Heart right ventricle (tissue), 16 donors: ENCODE measurements around the gene PLB1. TPM values are rescaled to one million over a fixed set of nuclear protein-coding genes. Genes with fewer than 3 reads are reported as not detected.
A peak's percentile ranks its signal among the peaks of the same experiment; 100 is the strongest.

Experiments used
- ATAC-seq, 8 donors: fragments of 200-7000 bp; cut with Tn5 transposase; one replicate each; pipeline ENCODE4 v1.9.1; 2020; ENCODE audit warnings: mild to moderate bottlenecking in 8 of 8, moderate library complexity in 8 of 8, moderate number of reproducible peaks in 1 of 8
- DNase-seq, 2 donors: peaks; one replicate each; pipeline ENCODE4 v3.0.0-alpha.2; 2020
- H3K27ac ChIP-seq, 10 donors: fragments of 200-600 bp; sonication (generic) in 2 of 10; one replicate each; pipeline versions ENCODE4 v1.5.0 to v1.8.0; 2020 to 2022; ENCODE audit warnings: mild to moderate bottlenecking in 3 of 10
- H3K27me3 ChIP-seq, 7 donors: fragments of 200-600 bp; one replicate each; pipeline ENCODE4 v1.8.0; 2021 to 2022; ENCODE audit warnings: mild to moderate bottlenecking in 2 of 7
- H3K36me3 ChIP-seq, 9 donors: fragments of 200-600 bp; sonication (generic) in 1 of 9; one replicate each; pipeline versions ENCODE4 v1.5.0 to v1.8.0; 2020 to 2022; ENCODE audit warnings: mild to moderate bottlenecking in 2 of 9
- H3K4me1 ChIP-seq, 9 donors: fragments of 200-600 bp; sonication (generic) in 1 of 9; one replicate each; pipeline versions ENCODE4 v1.5.0 to v1.8.0; 2020 to 2022; ENCODE audit warnings: mild to moderate bottlenecking in 4 of 9
- H3K4me3 ChIP-seq, 10 donors: fragments of 200-600 bp; sonication (generic) in 2 of 10; one replicate each; pipeline versions ENCODE4 v1.5.0 to v1.8.0; 2020 to 2022; ENCODE audit warnings: mild to moderate bottlenecking in 7 of 10, moderate library complexity in 2 of 10
- H3K9me3 ChIP-seq, 11 donors: fragments of 200-600 bp in 10 of 11; sonication (generic) in 2 of 11; one replicate each; pipeline versions ENCODE4 v1.5.0 to v1.8.0; 2013 to 2022; ENCODE audit warnings: mild to moderate bottlenecking in 2 of 11, control low read depth in 1 of 11, moderate library complexity in 1 of 11
- WGBS, 2 donors: extraction: QIAGEN DNeasy Blood & Tissue Kit; methylation state at CpG; one replicate each; pipeline ENCODE4 v1.1.7; 2013; ENCODE audit warnings: inconsistent platforms in 1 of 2; 5-methylcytosine and 5-hydroxymethylcytosine counted together
- intact Hi-C, 10 donors: fragments of 100-400 bp; cut with DNase I; formaldehyde crosslinking; loops; one replicate each; pipeline versions ENCODE4 v1.11.1 to v1.14.2; 2022
- polyA plus RNA-seq, 2 donors: library from polyadenylated mRNA; stranded (reverse); fragments of 200-250 nt; gene quantifications; one replicate each; pipeline ENCODE4 v1.2.3, GENCODE V29; 2013
- total RNA-seq, 10 donors: library from RNA; stranded (reverse); fragmentation: NEBNext Ultra II Directional in 3 of 10; extraction: Animal tissue kit (Norgen Biotek cat#: 25700) in 3 of 10; gene quantifications; one replicate each; pipeline versions ENCODE4 v1.2.1 to v1.2.4, GENCODE V29; 2021 to 2023
- TF ChIP-seq, protein P1 (sequence below), 9 donors: fragments of 200-600 bp; sonication (generic) in 2 of 9; IDR thresholded peaks; one replicate each; pipeline versions ENCODE4 v1.5.0 to v1.8.0; 2021 to 2022; ENCODE audit warnings: antibody characterized with exemption in 9 of 9, mild to moderate bottlenecking in 5 of 9, moderate library complexity in 1 of 9
- donor health status: Arrhythmogenic right ventricular cardiomyopathy.
- donor health status: ischemic (EF 13 %, LVEDD 7.1; RV severe dilation, severe dysfunction).
- donor health status: healthy with polysubstance abuse.
- donor health status: DM: no; HTN: yes; CAD: no.
- donor health status: DM: no; HTN: no; CAD: no.
- donor health status: ischemic (EF 25% LVEDD 6.9; RV normal size, moderate dysfunction).
- donor health status: ischemic (EF 25% LVEDD 5.7; RV mildly dilated, moderate dysfunction).
- donor health status: healthy.
- donor health status: DM: yes; HTN: yes; CAD: no.
- donor health status: Ischemic cardiomyopathy.
- donor health status: ischemic (EF 35%, LVEDD 5.7; RV mildly dilated, moderate dysfunction).
- donor health status: nonischemic (EF 11% LVEDD 7.7; RV severe dilation, severe dysfunction).
- donor health status: DM: yes; HTN: yes; CAD: no.
- donor health status: PGD.
- donor health status: ischemic (EF 29% LVEDD 5.4; RV normal size, mild dysfunction).
- donor health status: nonischemic (EF 23%, LVEDD 6.1; RV moderate dilation, normal function).

The PLB1 gene
- total and polyA plus RNA-seq, 12 donors, result 0.34 to 6.1 (median 1.4) TPM

DNA sequence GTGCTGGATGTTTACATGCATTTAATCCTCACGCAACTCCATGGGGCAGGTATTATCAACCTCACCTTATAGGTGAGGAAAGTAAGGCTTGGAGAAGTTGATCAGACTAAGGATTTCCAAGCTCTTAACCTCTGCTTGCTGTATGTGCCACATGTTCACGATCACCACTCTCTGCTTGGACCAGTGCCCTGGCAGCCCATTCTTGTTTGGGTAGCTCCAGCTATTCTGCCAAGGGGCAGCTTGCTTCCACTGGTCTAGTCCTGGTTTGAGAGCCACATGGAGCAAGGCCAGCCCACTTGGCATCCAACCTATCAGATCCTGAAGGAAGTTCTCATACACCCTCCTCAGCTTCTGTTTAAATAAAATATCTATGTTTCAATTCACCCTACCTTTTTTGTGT lies 14.3 kb downstream of the PLB1 start:
- TF ChIP-seq, protein P1, sequence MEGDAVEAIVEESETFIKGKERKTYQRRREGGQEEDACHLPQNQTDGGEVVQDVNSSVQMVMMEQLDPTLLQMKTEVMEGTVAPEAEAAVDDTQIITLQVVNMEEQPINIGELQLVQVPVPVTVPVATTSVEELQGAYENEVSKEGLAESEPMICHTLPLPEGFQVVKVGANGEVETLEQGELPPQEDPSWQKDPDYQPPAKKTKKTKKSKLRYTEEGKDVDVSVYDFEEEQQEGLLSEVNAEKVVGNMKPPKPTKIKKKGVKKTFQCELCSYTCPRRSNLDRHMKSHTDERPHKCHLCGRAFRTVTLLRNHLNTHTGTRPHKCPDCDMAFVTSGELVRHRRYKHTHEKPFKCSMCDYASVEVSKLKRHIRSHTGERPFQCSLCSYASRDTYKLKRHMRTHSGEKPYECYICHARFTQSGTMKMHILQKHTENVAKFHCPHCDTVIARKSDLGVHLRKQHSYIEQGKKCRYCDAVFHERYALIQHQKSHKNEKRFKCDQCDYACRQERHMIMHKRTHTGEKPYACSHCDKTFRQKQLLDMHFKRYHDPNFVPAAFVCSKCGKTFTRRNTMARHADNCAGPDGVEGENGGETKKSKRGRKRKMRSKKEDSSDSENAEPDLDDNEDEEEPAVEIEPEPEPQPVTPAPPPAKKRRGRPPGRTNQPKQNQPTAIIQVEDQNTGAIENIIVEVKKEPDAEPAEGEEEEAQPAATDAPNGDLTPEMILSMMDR (IDR thresholded peaks at IDR 0.05), result no peak
- DNase-seq, result peak; percentile 46 to 69
- no peaks in the 10 kb centered on the region for H3K36me3 ChIP-seq
- H3K9me3 ChIP-seq, result peaks cover 0 to 18% (median 0%) of the 10 kb centered on the region in 11 donors
- H3K27ac ChIP-seq, result no peak overlapping the region
- 33 to 51% methylated on average over 2 of the region's 2 CpGs for WGBS, 2 donors
- intact Hi-C loops, result no loop called here
- H3K4me1 ChIP-seq, result peaks cover 0 to 8% (median 0%) of the 10 kb centered on the region in 9 donors
- peak in 6 of 8 donors; percentile 40 to 74 (median 56) for ATAC-seq
- peaks cover 0 to under 1% (median 0%) of the 10 kb centered on the region in 7 donors for H3K27me3 ChIP-seq
- no peak overlapping the region for H3K4me3 ChIP-seq

DNA sequence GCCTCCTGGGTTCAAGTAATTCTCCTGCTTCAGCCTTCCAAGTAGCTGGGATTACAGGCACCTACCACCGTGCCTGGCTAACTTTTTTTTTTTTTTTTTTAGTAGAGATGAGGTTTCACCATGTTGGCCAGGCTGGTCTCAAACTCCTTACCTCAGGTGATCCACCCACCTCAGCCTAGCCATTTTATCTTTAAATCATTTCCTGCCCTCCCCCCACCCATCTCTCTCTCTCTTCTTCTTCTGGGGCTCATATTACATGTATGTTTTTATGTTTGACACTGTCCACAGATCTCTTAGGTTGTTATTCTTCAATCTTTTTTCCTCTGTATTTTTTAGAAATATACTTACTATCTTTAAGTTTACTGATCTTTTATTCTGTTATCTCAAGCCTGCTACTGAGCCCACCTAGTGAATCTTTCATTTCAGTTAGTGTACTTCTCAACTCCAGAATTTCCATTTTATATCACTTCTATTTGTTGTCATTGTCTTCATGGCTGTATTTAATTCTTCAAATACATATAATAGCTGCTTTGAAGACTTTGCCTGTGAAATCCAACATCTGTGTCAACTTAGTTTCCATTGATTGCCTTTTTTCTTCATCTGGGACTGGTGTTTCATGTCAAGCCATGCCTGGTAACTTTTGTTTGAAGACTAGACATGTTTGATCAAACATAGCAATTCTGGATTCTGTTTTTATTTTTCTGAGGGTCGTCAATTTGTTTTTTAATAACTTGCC lies 16.2 kb downstream of the PLB1 start:
- Histone ChIP-seq H3K36me3 (no peaks in the 10 kb centered on the region), H3K4me3 (no peak overlapping the region), H3K9me3 (peaks cover 0 to 18% (median 0%) of the 10 kb centered on the region in 11 donors), H3K27ac (no peak overlapping the region), H3K4me1 (peaks cover 0 to 8% (median 0%) of the 10 kb centered on the region in 9 donors), H3K27me3 (peaks cover 0 to 7% (median 0%) of the 10 kb centered on the region in 7 donors)
- 71 to 94% methylated on average over 2 of the region's 2 CpGs for WGBS, 2 donors
- TF ChIP-seq, protein P1 (IDR thresholded peaks at IDR 0.05), result no peak
- ATAC-seq, result no peak
- intact Hi-C loops, result no loop called here
- DNase-seq, result no peak

DNA sequence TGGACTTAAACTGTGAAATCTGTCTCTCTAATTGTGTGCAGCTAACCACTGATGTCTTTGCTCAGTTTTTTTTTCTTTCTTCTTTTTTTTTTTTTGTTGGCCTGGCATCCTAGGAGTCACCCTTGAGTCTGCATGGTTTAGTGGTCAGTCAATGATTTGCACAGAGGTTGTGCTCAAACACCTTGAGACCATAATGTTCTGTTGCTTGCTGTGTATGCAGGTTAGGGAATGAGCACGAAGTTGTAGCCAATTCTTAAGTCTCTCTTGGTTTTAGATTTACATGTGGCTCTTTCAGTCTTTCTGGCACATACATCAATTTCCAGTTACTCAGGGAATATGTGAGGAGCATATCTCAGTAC lies 16.7 kb downstream of the PLB1 start:
- no peaks in the 10 kb centered on the region for H3K36me3 ChIP-seq
- H3K4me1 ChIP-seq, result peaks cover 0 to 8% (median 0%) of the 10 kb centered on the region in 9 donors
- intact Hi-C loops, result no loop called here
- DNase-seq (no peak), ATAC-seq (no peak)
- H3K4me3 ChIP-seq, result no peak overlapping the region
- peaks cover 0 to 18% (median 0%) of the 10 kb centered on the region in 11 donors for H3K9me3 ChIP-seq
- no peak overlapping the region for H3K27ac ChIP-seq
- TF ChIP-seq, protein P1 (IDR thresholded peaks at IDR 0.05), result no peak
- H3K27me3 ChIP-seq, result peaks cover 0 to 7% (median 0%) of the 10 kb centered on the region in 7 donors
- WGBS, 2 donors, result 66 to 72% methylated on average over 1 of the region's 1 CpG

DNA sequence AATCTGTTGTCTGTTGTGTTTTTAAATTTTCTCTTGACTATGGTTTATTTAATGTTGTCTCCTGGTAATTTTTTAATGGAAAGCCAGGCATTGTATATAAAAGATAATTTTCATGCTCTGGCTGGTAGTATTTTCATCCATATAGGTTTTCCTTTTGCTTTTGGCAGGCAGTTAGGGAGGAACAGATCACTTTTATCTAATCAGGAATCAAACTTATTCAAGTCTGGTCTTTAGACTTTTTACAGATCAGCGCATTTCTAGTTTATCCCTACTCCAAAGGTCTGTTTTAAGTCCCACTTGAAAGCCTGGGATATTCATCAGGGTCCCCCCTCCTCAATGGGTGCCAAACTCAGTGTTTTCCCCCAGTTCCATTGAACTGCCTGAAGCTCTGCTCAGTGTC lies 17.2 kb downstream of the PLB1 start:
- Histone ChIP-seq H3K9me3 (peaks cover 0 to 18% (median 0%) of the 10 kb centered on the region in 11 donors), H3K27me3 (peaks cover 0 to 12% (median 0%) of the 10 kb centered on the region in 7 donors), H3K27ac (no peak overlapping the region), H3K36me3 (no peaks in the 10 kb centered on the region), H3K4me3 (no peak overlapping the region), H3K4me1 (peaks cover 0 to 8% (median 0%) of the 10 kb centered on the region in 9 donors)
- TF ChIP-seq, protein P1 (IDR thresholded peaks at IDR 0.05), result no peak
- no peak for ATAC-seq
- 61 to 69% methylated on average over 1 of the region's 1 CpG for WGBS, 2 donors
- intact Hi-C loops, result no loop called here
- no peak for DNase-seq
